ENCODE data around the gene CPED1.

CPED1 gene

GRCh38 chr7:121151774-121152221 lies 163.3 kb downstream of the CPED1 start:
- Histone ChIP-seq H3K27ac (ENCODE audit: low read length) (no peak overlapping the region), H3K4me1 (ENCODE audit: control insufficient read depth, insufficient read depth, low read length) (no peaks in the 10 kb centered on the region), H3K9ac (ENCODE audit: low read length in 2 of 2) (no peak overlapping the region), H3K9me3 (ENCODE audit: control insufficient read depth in 2 of 2, low read length in 2 of 2) (no peaks in the 10 kb centered on the region), H3K4me3 (ENCODE audit: low read length in 2 of 2) (no peak overlapping the region), H3K27me3 (ENCODE audit: control insufficient read depth in 1 of 2, insufficient read depth in 2 of 2, low read length in 2 of 2) (no peaks in the 10 kb centered on the region), H3K36me3 (ENCODE audit: control insufficient read depth in 2 of 2, insufficient read depth in 2 of 2, low read length in 2 of 2) (peaks cover 0 to 9% of the 10 kb centered on the region in 2 donors)

- no peak overlapping the region for H3K27ac ChIP-seq (ENCODE audit: low read length)
- H3K9me3 ChIP-seq (ENCODE audit: control insufficient read depth in 2 of 2, low read length in 2 of 2) = no peaks in the 10 kb centered on the region
- H3K36me3 ChIP-seq (ENCODE audit: control insufficient read depth in 2 of 2, insufficient read depth in 2 of 2, low read length in 2 of 2) = peaks cover 0 to 9% of the 10 kb centered on the region in 2 donors
- no peaks in the 10 kb centered on the region for H3K27me3 ChIP-seq (ENCODE audit: control insufficient read depth in 1 of 2, insufficient read depth in 2 of 2, low read length in 2 of 2)
- H3K9ac ChIP-seq (ENCODE audit: low read length in 2 of 2) = no peak overlapping the region
- H3K4me1 ChIP-seq (ENCODE audit: control insufficient read depth, insufficient read depth, low read length) = no peaks in the 10 kb centered on the region
- no peak overlapping the region for H3K4me3 ChIP-seq (ENCODE audit: low read length in 2 of 2)
These were observed 164.9 kb downstream of the CPED1 start for GRCh38 chr7:121153411-121153810.

GRCh38 chr7:121153995-121154394 lies 165.5 kb downstream of the CPED1 start:
- Histone ChIP-seq H3K9me3 (ENCODE audit: control insufficient read depth in 2 of 2, low read length in 2 of 2) (no peaks in the 10 kb centered on the region), H3K4me3 (ENCODE audit: low read length in 2 of 2) (no peak overlapping the region), H3K9ac (ENCODE audit: low read length in 2 of 2) (no peak overlapping the region), H3K27me3 (ENCODE audit: control insufficient read depth in 1 of 2, insufficient read depth in 2 of 2, low read length in 2 of 2) (no peaks in the 10 kb centered on the region), H3K4me1 (ENCODE audit: control insufficient read depth, insufficient read depth, low read length) (no peaks in the 10 kb centered on the region), H3K27ac (ENCODE audit: low read length) (no peak overlapping the region), H3K36me3 (ENCODE audit: control insufficient read depth in 2 of 2, insufficient read depth in 2 of 2, low read length in 2 of 2) (peaks cover 0 to 9% of the 10 kb centered on the region in 2 donors)

- Histone ChIP-seq H3K9me3 (ENCODE audit: control insufficient read depth in 2 of 2, low read length in 2 of 2) (no peaks in the 10 kb centered on the region), H3K4me1 (ENCODE audit: control insufficient read depth, insufficient read depth, low read length) (no peaks in the 10 kb centered on the region), H3K9ac (ENCODE audit: low read length in 2 of 2) (no peak overlapping the region), H3K27me3 (ENCODE audit: control insufficient read depth in 1 of 2, insufficient read depth in 2 of 2, low read length in 2 of 2) (no peaks in the 10 kb centered on the region), H3K27ac (ENCODE audit: low read length) (no peak overlapping the region), H3K36me3 (ENCODE audit: control insufficient read depth in 2 of 2, insufficient read depth in 2 of 2, low read length in 2 of 2) (no peaks in the 10 kb centered on the region), H3K4me3 (ENCODE audit: low read length in 2 of 2) (no peak overlapping the region)
These were observed 168.3 kb downstream of the CPED1 start for GRCh38 chr7:121156825-121157224.

- H3K4me3 ChIP-seq (ENCODE audit: low read length in 2 of 2) = no peak overlapping the region
- H3K27ac ChIP-seq (ENCODE audit: low read length) = no peak overlapping the region
- H3K9ac ChIP-seq (ENCODE audit: low read length in 2 of 2) = no peak overlapping the region
- H3K36me3 ChIP-seq (ENCODE audit: control insufficient read depth in 2 of 2, insufficient read depth in 2 of 2, low read length in 2 of 2) = no peaks in the 10 kb centered on the region
- H3K27me3 ChIP-seq (ENCODE audit: control insufficient read depth in 1 of 2, insufficient read depth in 2 of 2, low read length in 2 of 2) = no peaks in the 10 kb centered on the region
- no peaks in the 10 kb centered on the region for H3K9me3 ChIP-seq (ENCODE audit: control insufficient read depth in 2 of 2, low read length in 2 of 2)
- H3K4me1 ChIP-seq (ENCODE audit: control insufficient read depth, insufficient read depth, low read length) = no peaks in the 10 kb centered on the region
These were observed 168.8 kb downstream of the CPED1 start for GRCh38 chr7:121157341-121157751.

GRCh38 chr7:121157885-121158590 lies 169.5 kb downstream of the CPED1 start:
- Histone ChIP-seq H3K9ac (ENCODE audit: low read length in 2 of 2) (no peak overlapping the region), H3K36me3 (ENCODE audit: control insufficient read depth in 2 of 2, insufficient read depth in 2 of 2, low read length in 2 of 2) (no peaks in the 10 kb centered on the region), H3K4me1 (ENCODE audit: control insufficient read depth, insufficient read depth, low read length) (no peaks in the 10 kb centered on the region), H3K4me3 (ENCODE audit: low read length in 2 of 2) (no peak overlapping the region), H3K27ac (ENCODE audit: low read length) (no peak overlapping the region), H3K9me3 (ENCODE audit: control insufficient read depth in 2 of 2, low read length in 2 of 2) (no peaks in the 10 kb centered on the region), H3K27me3 (ENCODE audit: control insufficient read depth in 1 of 2, insufficient read depth in 2 of 2, low read length in 2 of 2) (no peaks in the 10 kb centered on the region)

GRCh38 chr7:121158665-121159064 lies 170.2 kb downstream of the CPED1 start:
- H3K27me3 ChIP-seq (ENCODE audit: control insufficient read depth in 1 of 2, insufficient read depth in 2 of 2, low read length in 2 of 2) = no peaks in the 10 kb centered on the region
- no peak overlapping the region for H3K4me3 ChIP-seq (ENCODE audit: low read length in 2 of 2)

GRCh38 chr7:121159553-121159952 lies 171.0 kb downstream of the CPED1 start:
- H3K27me3 ChIP-seq (ENCODE audit: control insufficient read depth in 1 of 2, insufficient read depth in 2 of 2, low read length in 2 of 2) = no peaks in the 10 kb centered on the region
- H3K4me3 ChIP-seq (ENCODE audit: low read length in 2 of 2) = no peak overlapping the region
- H3K9me3 ChIP-seq (ENCODE audit: control insufficient read depth in 2 of 2, low read length in 2 of 2) = no peaks in the 10 kb centered on the region
- H3K9ac ChIP-seq (ENCODE audit: low read length in 2 of 2) = no peak overlapping the region
- H3K36me3 ChIP-seq (ENCODE audit: control insufficient read depth in 2 of 2, insufficient read depth in 2 of 2, low read length in 2 of 2) = no peaks in the 10 kb centered on the region
- H3K27ac ChIP-seq (ENCODE audit: low read length) = no peak overlapping the region
- H3K4me1 ChIP-seq (ENCODE audit: control insufficient read depth, insufficient read depth, low read length) = no peaks in the 10 kb centered on the region

More at GRCh38 chr7:121158665-121159064, 170.2 kb downstream of the CPED1 start:
- Histone ChIP-seq H3K9ac (ENCODE audit: low read length in 2 of 2) (no peak overlapping the region), H3K4me1 (ENCODE audit: control insufficient read depth, insufficient read depth, low read length) (no peaks in the 10 kb centered on the region), H3K27ac (ENCODE audit: low read length) (no peak overlapping the region), H3K36me3 (ENCODE audit: control insufficient read depth in 2 of 2, insufficient read depth in 2 of 2, low read length in 2 of 2) (no peaks in the 10 kb centered on the region), H3K9me3 (ENCODE audit: control insufficient read depth in 2 of 2, low read length in 2 of 2) (no peaks in the 10 kb centered on the region)

- H3K4me3 ChIP-seq (ENCODE audit: low read length in 2 of 2) = no peak overlapping the region
- H3K27ac ChIP-seq (ENCODE audit: low read length) = no peak overlapping the region
- no peak overlapping the region for H3K9ac ChIP-seq (ENCODE audit: low read length in 2 of 2)
- no peaks in the 10 kb centered on the region for H3K36me3 ChIP-seq (ENCODE audit: control insufficient read depth in 2 of 2, insufficient read depth in 2 of 2, low read length in 2 of 2)
- H3K9me3 ChIP-seq (ENCODE audit: control insufficient read depth in 2 of 2, low read length in 2 of 2) = no peaks in the 10 kb centered on the region
- no peaks in the 10 kb centered on the region for H3K27me3 ChIP-seq (ENCODE audit: control insufficient read depth in 1 of 2, insufficient read depth in 2 of 2, low read length in 2 of 2)
- H3K4me1 ChIP-seq (ENCODE audit: control insufficient read depth, insufficient read depth, low read length) = no peaks in the 10 kb centered on the region
These were observed 171.9 kb downstream of the CPED1 start for GRCh38 chr7:121160150-121161008.

GRCh38 chr7:121163699-121164098 lies 175.2 kb downstream of the CPED1 start:
- H3K27me3 ChIP-seq (ENCODE audit: control insufficient read depth in 1 of 2, insufficient read depth in 2 of 2, low read length in 2 of 2) = no peaks in the 10 kb centered on the region
- peaks cover 0 to 3% of the 10 kb centered on the region in 2 donors for H3K36me3 ChIP-seq (ENCODE audit: control insufficient read depth in 2 of 2, insufficient read depth in 2 of 2, low read length in 2 of 2)
- no peak overlapping the region for H3K27ac ChIP-seq (ENCODE audit: low read length)
- H3K9me3 ChIP-seq (ENCODE audit: control insufficient read depth in 2 of 2, low read length in 2 of 2) = no peaks in the 10 kb centered on the region
- no peak overlapping the region for H3K9ac ChIP-seq (ENCODE audit: low read length in 2 of 2)
- H3K4me1 ChIP-seq (ENCODE audit: control insufficient read depth, insufficient read depth, low read length) = no peaks in the 10 kb centered on the region
- H3K4me3 ChIP-seq (ENCODE audit: low read length in 2 of 2) = no peak overlapping the region

GRCh38 chr7:121164247-121164646 lies 175.7 kb downstream of the CPED1 start:
- Histone ChIP-seq H3K36me3 (ENCODE audit: control insufficient read depth in 2 of 2, insufficient read depth in 2 of 2, low read length in 2 of 2) (peaks cover 0 to 3% of the 10 kb centered on the region in 2 donors), H3K4me1 (ENCODE audit: control insufficient read depth, insufficient read depth, low read length) (no peaks in the 10 kb centered on the region), H3K27ac (ENCODE audit: low read length) (no peak overlapping the region), H3K9ac (ENCODE audit: low read length in 2 of 2) (no peak overlapping the region), H3K27me3 (ENCODE audit: control insufficient read depth in 1 of 2, insufficient read depth in 2 of 2, low read length in 2 of 2) (no peaks in the 10 kb centered on the region), H3K9me3 (ENCODE audit: control insufficient read depth in 2 of 2, low read length in 2 of 2) (no peaks in the 10 kb centered on the region), H3K4me3 (ENCODE audit: low read length in 2 of 2) (no peak overlapping the region)
